A673 (cell line): ENCODE results near the gene RABGEF1.

Source experiments
- CTCF ChIP-seq: fragments of 300-800, 200-600 bp; sonication (generic); conservative IDR thresholded peaks from 2 replicates; pipeline ENCODE4 v1.5.1; 2017; ENCODE audit warnings: low read depth, mild to moderate bottlenecking, antibody characterized with exemption, low read length, moderate library complexity, mixed read lengths
- EZH2 ChIP-seq: fragments of 200-600 bp; sonication (generic); IDR thresholded peaks from 2 replicates; pipeline ENCODE4 v1.6.1; 2017; ENCODE audit warnings: borderline replicate concordance, low read depth, mild to moderate bottlenecking, mixed read lengths, antibody characterized with exemption, low read length; ENCODE audit not compliant: poor library complexity, severe bottlenecking

GRCh38 chr7:66790725-66791124 lies 50.2 kb downstream of the RABGEF1 start:
- TF ChIP-seq CTCF (no peak), EZH2 (no peak)
